Lower lobe of right lung (tissue), 2 donors: ENCODE data around the gene PPP1R14D. TPM values are rescaled to one million over a fixed set of nuclear protein-coding genes. Genes with fewer than 3 reads are reported as not detected.

Experiments used
- ATAC-seq, 2 donors: fragments of 200-7000 bp; cut with Tn5 transposase; one replicate each; pipeline ENCODE4 v1.9.1; 2020 to 2022; ENCODE audit warnings: mild to moderate bottlenecking in 2 of 2, moderate library complexity in 2 of 2
- DNase-seq: peaks from one replicate; pipeline ENCODE4 v3.0.0-alpha.2; 2020
- H3K27ac ChIP-seq: fragments of 200-600 bp; one replicate; pipeline ENCODE4 v1.8.0; 2022
- H3K27me3 ChIP-seq: fragments of 200-600 bp; one replicate; pipeline ENCODE4 v1.8.0; 2022; ENCODE audit warnings: low read depth
- H3K36me3 ChIP-seq: fragments of 200-600 bp; one replicate; pipeline ENCODE4 v1.8.0; 2022; ENCODE audit warnings: mild to moderate bottlenecking
- H3K4me1 ChIP-seq: fragments of 200-600 bp; one replicate; pipeline ENCODE4 v1.8.0; 2022
- H3K4me3 ChIP-seq: fragments of 200-600 bp; one replicate; pipeline ENCODE4 v1.8.0; 2022; ENCODE audit warnings: mild to moderate bottlenecking
- H3K9me3 ChIP-seq: fragments of 200-600 bp; one replicate; pipeline ENCODE4 v1.8.0; 2022
- intact Hi-C: fragments of 100-400 bp; cut with DNase I; formaldehyde crosslinking; loops from one replicate; pipeline ENCODE4 v1.11.0; 2022
- total RNA-seq: library from RNA; stranded (reverse); fragmentation: NEBNext Ultra II Directional; extraction: Animal tissue kit (Norgen Biotek cat#: 25700); gene quantifications from one replicate; pipeline ENCODE4 v1.2.1, GENCODE V29; 2021
- TF ChIP-seq, protein P1 (sequence below): fragments of 200-600 bp; IDR thresholded peaks from one replicate; pipeline ENCODE4 v1.8.0; 2022; ENCODE audit warnings: antibody characterized with exemption, mild to moderate bottlenecking
- donor health status: DM: no; HTN: yes; CAD: no; lungs with severe emphysema.

PPP1R14D gene
- total RNA-seq, 1 donor from 2014 or later, result 0.53 TPM

DNA sequence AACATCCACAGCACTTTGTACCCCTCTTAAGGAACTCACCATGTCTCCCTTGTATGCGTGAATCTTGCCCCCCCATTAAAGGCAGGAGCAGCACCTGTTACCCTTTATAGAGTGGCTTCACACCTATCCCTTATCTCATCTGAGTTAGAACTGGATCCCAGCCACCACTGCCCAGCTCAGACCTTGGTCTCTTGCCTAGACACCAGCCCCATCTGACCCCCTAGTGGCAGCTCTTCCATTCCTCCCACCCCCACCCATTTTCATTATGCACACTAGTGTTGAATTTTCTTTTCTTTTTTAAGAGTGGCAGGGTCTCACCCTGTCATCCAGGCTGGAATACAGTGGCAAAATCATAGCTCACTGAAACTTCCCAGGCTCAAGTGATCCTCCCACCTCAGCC is 24.8 kb downstream of the PPP1R14D start:
- intact Hi-C loops, result no loop called here
- Histone ChIP-seq H3K9me3 (no peaks in the 10 kb centered on the region), H3K4me1 (peaks cover 26% of the 10 kb centered on the region), H3K4me3 (no peak overlapping the region), H3K36me3 (peaks cover 9% of the 10 kb centered on the region), H3K27ac (no peak overlapping the region), H3K27me3 (no peaks in the 10 kb centered on the region)
- DNase-seq, result no peak
- TF ChIP-seq, protein P1, sequence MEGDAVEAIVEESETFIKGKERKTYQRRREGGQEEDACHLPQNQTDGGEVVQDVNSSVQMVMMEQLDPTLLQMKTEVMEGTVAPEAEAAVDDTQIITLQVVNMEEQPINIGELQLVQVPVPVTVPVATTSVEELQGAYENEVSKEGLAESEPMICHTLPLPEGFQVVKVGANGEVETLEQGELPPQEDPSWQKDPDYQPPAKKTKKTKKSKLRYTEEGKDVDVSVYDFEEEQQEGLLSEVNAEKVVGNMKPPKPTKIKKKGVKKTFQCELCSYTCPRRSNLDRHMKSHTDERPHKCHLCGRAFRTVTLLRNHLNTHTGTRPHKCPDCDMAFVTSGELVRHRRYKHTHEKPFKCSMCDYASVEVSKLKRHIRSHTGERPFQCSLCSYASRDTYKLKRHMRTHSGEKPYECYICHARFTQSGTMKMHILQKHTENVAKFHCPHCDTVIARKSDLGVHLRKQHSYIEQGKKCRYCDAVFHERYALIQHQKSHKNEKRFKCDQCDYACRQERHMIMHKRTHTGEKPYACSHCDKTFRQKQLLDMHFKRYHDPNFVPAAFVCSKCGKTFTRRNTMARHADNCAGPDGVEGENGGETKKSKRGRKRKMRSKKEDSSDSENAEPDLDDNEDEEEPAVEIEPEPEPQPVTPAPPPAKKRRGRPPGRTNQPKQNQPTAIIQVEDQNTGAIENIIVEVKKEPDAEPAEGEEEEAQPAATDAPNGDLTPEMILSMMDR, result no peak
- ATAC-seq, result no peak

DNA sequence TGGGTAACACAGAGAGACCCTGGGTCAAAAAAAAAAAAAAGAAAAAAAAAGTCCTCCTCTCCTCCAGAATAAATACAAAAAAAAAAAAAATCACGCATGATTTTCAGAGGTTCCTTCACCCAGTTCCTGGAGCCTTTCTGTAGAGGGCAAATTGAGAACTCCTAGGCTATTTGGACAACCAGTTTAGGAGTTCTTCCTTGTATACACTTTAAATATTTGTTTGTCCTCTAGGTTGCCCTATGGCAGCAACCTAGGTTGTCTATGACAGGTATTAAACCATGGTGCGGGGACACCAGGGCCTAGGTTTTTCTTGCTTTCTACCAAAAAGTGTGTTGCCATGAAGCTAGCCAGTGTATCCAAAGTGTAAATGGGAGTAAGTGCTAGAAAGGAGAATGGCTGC is 25.4 kb downstream of the PPP1R14D start:
- H3K9me3 ChIP-seq, result no peaks in the 10 kb centered on the region
- peaks cover 24% of the 10 kb centered on the region for H3K4me1 ChIP-seq
- H3K27ac ChIP-seq, result no peak overlapping the region

DNA sequence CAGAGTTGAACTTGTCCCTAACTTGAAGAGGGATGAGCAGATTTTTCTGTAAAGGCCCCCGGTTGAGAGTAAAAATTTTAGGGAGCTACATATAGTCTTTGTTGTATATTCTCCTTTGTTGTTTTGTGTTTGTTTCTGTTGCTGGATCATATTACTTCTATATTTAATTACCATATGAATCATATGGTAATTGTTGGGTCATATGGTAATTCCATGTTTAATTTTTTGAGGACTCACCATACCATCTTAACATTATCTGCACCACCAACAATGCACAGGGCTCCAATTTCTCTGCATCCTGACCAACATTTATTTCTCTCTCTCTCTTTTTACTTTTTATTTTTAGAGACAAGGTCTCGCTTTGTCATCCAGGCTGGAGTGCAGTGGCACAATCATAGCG is 29.0 kb downstream of the PPP1R14D start:
- intact Hi-C loops, result no loop called here

More for the DNA sequence above, 25.4 kb downstream of the PPP1R14D start:
- H3K36me3 ChIP-seq, result peaks cover 15% of the 10 kb centered on the region
- ATAC-seq (no peak), DNase-seq (no peak)
- no peaks in the 10 kb centered on the region for H3K27me3 ChIP-seq
- intact Hi-C loops, result no loop called here
- TF ChIP-seq, protein P1, result no peak
- H3K4me3 ChIP-seq, result no peak overlapping the region

DNA sequence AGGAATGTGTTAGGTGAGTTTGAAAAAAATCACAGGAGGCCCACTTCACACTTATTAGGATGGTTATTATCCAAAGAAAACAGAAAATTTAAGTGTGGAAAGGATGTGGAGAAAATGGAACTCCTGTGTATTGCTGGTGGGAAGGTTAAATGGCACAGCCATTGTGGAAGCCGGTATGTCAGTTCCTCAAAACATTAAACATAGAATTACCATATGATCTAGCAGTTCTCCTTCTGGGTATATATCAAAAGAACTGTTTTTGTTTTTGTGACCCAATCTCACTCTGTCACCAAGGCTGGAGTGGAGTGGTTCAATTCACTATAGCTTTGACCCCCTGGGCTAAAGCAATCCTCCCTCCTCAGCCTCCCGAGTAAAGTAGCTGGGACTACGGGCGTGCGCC is 32.0 kb downstream of the PPP1R14D start:
- no peak overlapping the region for H3K27ac ChIP-seq
- H3K27me3 ChIP-seq, result no peaks in the 10 kb centered on the region
- H3K9me3 ChIP-seq, result no peaks in the 10 kb centered on the region
- TF ChIP-seq, protein P1, result no peak
- no peak overlapping the region for H3K4me3 ChIP-seq
- peaks cover 20% of the 10 kb centered on the region for H3K36me3 ChIP-seq
- H3K4me1 ChIP-seq, result peaks cover 27% of the 10 kb centered on the region
- ATAC-seq, result no peak
- intact Hi-C loops, result no loop called here
- no peak for DNase-seq

More for the DNA sequence above, 29.0 kb downstream of the PPP1R14D start:
- DNase-seq (no peak), ATAC-seq (no peak)
- Histone ChIP-seq H3K27ac (no peak overlapping the region), H3K27me3 (no peaks in the 10 kb centered on the region), H3K36me3 (peaks cover 18% of the 10 kb centered on the region), H3K4me1 (peaks cover 22% of the 10 kb centered on the region), H3K4me3 (no peak overlapping the region), H3K9me3 (no peaks in the 10 kb centered on the region)
- TF ChIP-seq, protein P1, result no peak

DNA sequence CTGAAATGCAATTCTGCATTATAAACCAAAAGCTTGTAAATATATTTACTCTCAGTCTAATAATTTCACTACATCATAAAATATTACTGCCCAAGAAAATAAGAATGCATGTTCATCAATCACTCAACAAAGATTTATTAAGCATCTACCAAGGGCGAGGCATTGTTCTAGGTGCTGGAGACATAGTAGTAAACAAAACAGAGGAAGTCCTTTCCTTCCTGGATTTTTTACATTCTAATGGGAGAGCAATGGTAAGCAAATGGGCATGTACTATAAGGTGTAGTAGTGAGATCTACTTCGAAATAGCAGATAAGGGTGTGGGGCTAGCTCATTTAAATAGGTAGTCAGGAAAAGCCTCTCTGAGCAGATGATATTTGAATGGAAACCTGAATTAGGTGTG is 32.5 kb downstream of the PPP1R14D start:
- Histone ChIP-seq H3K4me3 (no peak overlapping the region), H3K27ac (no peak overlapping the region), H3K4me1 (peaks cover 27% of the 10 kb centered on the region), H3K27me3 (no peaks in the 10 kb centered on the region), H3K36me3 (peaks cover 23% of the 10 kb centered on the region), H3K9me3 (no peaks in the 10 kb centered on the region)
- no peak for ATAC-seq
- TF ChIP-seq, protein P1, result no peak
- no peak for DNase-seq
- intact Hi-C loops, result no loop called here
